IPS-18c (cell line): Measurements from ENCODE around the gene CENPM.
A peak's percentile ranks its signal among the peaks of the same experiment; 100 is the strongest.

ENCODE experiments used
- H3K4me3 ChIP-seq: 2 replicates; pipeline ENCODE4 v1.7.0; 2013; ENCODE audit warnings: low read depth, mild to moderate bottlenecking, low read length, moderate library complexity; ENCODE audit not compliant: insufficient read depth
- H3K9me3 ChIP-seq: one replicate; pipeline ENCODE4 v1.6.1; 2013; ENCODE audit warnings: mild to moderate bottlenecking, low read length, moderate library complexity; ENCODE audit not compliant: control insufficient read depth, insufficient read depth

CENPM gene

DNA sequence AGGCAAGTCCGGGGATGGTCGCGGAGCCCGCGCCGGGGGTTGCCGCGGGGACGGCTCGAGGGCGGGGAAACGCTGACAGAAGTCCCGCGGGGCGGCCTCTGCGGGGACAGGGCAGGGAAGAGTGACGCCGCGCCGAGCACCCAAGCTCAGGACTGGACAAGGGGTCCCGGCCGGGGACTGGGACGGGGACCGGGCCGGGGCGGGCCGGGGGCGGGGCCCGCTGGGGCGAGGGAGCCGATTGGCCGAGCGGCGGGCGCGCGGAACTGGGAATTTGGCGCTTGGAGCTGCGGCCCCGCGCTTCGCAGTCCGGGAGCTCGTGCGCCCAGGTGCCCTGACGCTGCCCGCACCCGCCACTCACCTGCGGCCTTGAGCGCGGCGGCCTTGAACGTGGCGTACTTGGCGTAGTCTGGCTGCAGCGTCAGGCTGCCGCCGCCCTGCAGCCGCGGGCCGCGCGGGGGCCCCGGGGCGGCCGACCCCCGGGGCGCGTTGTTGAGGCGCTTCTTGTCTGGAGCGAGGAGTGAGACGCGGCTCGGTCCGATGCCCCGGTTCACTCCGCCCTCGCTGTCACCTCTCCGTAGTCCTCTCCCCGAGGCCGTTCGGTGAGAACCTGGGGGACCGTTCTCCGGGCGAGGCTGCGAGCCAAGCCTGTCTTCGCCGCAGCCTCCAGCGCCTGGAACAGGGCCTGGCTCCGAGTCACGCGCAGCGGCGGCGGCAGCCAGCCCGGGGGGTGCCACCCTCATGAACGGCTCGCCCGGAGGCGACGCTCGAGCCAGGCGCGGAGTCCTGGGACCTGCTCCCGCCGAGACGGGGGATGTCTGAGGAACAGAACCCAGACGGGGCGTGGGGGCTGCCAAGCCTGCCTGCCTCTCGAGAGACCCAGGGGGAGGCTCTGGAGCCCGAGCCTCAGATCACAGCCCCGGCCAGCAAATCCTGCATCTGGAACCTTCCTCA, 36.6 kb downstream of the CENPM start:
- Histone ChIP-seq H3K4me3 (peak overlapping the region; percentile 34), H3K9me3 (peaks cover 2% of the 10 kb centered on the region)

DNA sequence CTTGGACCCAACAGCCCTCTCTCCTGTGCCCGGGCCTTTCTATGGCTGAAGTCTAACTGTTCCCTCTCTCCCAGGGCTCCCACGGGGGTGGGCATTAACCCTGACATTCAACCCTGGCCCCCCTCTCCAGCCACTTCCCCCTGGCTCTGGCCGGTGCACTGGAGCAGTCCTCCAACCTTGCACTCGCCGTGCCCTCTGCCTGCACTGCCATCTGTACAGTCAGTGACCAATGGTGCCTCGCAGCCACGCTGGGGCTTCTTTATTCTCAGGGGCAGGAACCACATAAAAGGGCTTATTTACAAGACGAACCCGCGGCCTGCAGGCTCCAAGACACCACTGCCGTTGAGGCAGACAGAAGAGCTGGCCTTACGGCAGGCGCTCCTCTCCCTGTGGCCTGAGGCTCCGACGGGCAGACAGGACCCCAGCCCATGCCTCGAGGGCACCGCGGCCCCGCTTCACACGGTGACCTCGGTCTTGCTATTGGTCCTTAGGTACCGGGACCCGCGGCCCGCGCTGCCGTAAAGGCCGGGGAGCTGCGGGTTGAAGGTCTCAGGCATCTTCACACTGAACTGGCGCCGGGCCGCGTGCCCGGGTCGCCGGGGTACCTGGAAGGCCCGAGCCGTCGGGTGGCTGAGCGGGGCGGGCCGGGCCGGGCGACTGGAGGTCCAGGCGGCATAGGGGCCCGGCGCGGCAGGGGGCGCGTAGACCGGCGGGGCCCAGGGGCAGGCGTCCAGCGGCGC, 37.5 kb downstream of the CENPM start:
- Histone ChIP-seq H3K9me3 (peaks cover 2% of the 10 kb centered on the region), H3K4me3 (peak overlapping the region; percentile 34; the same call in 1 of the 2 replicates)

- no peak overlapping the region for H3K4me3 ChIP-seq
- peaks cover 2% of the 10 kb centered on the region for H3K9me3 ChIP-seq
These were observed 38.3 kb downstream of the CENPM start for GRCh38 chr22:41908411-41909309.

DNA sequence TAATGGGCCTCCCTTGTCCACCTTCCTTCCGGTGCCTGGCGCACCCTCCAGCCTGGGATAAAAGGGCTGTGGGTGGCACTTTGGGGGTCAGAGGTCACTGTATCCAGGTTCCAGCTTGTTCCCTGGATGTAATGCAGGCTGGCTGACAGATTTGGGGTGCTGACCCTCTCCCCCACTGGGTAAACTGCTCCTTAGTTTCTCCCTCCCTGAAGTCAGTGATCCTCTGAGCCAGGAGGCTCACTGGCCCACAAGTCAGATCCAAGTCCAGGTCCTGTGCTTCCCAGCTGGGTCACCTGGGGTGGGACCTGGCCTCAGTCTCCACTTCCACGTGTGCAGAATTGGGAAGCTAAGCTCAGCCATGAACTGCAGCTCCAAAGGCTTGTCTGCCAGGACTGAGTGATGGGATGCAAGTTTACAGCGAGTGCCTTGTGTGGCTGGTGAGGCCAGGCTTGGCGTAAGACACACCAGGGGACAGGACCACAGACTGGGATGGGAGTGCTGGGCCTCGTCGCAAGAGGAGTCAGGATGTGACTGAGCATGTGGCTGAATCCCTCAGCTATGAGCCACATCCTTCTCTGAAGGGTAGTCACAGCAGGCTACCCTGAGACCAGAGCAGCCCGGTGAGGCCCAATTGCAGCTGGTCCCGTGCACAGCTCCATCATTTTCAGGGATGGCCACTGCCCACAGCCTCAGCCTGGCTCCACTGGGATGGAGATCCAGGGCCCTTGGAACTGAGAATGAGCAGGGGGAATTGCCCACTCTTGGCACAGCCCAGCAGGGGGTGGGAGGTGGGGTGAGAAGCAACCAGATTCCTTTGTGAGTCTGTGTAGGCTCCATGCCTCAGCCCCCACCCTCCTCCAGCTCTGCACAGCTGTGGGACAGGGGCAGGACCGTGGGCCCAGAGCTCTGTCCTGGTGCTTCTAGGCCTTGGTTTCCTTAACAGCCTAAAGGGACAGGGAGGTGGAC, 39.2 kb downstream of the CENPM start:
- peaks cover 2% of the 10 kb centered on the region for H3K9me3 ChIP-seq
- no peak overlapping the region for H3K4me3 ChIP-seq

GRCh38 chr22:41906822-41907221, 40.1 kb downstream of the CENPM start:
- Histone ChIP-seq H3K9me3 (no peaks in the 10 kb centered on the region), H3K4me3 (no peak overlapping the region)

DNA sequence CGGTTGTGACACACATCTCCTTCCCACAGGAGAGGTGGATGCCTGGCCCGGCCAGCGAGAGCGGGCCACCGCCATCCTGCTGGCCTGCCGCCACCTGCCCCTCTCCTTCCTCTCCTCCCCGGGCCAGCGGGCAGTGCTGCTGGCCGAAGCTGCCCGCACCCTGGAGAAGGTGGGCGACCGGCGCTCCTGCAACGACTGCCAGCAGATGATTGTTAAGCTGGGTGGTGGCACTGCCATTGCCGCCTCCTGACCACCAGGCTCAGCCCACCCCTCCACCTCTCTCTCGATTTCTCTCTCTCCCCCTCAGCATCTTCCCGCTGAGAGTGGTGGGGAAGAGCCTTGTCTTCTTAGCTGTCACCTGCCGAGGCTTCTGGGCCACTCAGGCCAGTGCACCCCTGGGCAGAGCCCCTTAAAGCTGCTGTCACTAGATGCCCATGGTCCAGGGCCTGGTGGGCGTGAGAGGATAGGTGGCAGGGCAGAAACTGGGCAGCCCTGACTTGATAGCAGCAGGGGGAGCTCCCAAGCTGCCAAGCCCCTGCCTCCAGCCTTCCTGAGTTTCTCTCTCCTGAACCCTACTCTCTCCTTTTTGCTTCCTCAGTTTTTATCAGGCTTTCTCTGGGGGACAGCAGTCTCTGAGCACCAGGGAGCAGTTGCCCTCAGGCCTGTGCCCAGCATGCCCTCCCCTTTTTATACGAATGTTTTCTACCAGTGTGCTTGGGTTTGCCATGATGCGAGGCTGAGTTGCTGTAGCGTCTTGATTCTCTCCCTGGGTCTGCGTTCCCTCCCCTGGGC, 41.3 kb downstream of the CENPM start:
- Histone ChIP-seq H3K9me3 (no peaks in the 10 kb centered on the region), H3K4me3 (no peak overlapping the region)

GRCh38 chr22:41904450-41905410, 42.2 kb downstream of the CENPM start:
- Histone ChIP-seq H3K4me3 (no peak overlapping the region), H3K9me3 (no peaks in the 10 kb centered on the region)

DNA sequence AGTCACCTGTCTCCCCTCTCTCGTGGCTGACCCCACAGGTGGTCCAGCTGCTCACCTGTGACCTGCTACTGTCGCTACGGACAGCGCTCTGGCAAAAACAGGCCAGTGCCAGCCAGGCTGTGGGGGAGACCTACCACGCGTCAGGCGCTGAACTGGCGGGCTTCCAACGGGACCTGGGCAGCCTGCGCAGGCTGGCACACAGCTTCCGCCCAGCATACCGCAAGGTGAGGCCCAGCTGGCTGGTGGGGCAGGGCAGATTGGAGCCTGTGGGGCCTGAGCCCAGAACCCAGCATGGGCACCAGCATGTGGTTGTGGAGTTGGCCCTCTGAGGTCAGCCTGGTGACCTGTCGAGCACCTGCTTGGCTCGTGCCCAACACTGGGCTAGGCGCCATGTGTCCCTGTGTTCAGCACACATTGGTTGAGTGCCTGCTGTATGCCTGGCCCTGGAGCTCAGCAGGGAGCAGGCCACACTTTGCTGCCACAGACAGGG, 44.0 kb downstream of the CENPM start:
- H3K4me3 ChIP-seq = no peak overlapping the region
- no peaks in the 10 kb centered on the region for H3K9me3 ChIP-seq

- H3K4me3 ChIP-seq = no peak overlapping the region
- H3K9me3 ChIP-seq = no peaks in the 10 kb centered on the region
These were observed 44.9 kb downstream of the CENPM start for GRCh38 chr22:41902016-41902415.

GRCh38 chr22:41900652-41901312, 46.2 kb downstream of the CENPM start:
- H3K4me3 ChIP-seq = no peak overlapping the region
- no peaks in the 10 kb centered on the region for H3K9me3 ChIP-seq

DNA sequence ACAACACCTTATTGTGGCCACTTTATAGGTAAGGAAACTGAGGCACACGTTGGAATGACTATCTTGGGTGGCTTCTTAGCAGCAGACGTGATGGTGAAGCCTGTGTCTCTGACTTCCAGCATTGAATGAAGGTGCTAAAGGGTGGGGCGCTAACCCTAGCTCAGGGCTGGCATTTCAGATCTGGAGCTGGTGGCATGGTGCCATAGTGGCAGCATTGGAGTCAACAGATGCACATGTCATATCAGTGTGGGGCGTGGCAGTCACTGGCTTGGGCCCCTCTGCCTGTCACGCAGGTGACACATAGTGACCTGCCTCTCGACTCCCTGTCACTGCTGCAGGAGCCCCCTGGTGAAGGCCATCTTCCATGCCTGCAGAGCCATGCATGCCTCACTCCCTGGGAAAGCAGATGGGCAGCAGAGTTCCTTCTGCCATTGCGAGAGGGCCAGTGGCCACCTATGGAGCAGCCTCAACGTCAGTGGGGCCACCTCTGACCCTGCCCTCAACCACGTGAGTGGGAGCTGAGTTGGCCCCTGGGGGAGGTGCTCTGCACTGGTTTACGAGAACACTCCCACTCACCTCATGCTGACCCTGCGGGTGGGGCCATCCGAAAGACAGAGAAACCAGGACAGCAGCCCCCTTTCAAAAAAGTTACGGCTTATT, 46.8 kb downstream of the CENPM start:
- Histone ChIP-seq H3K9me3 (no peaks in the 10 kb centered on the region), H3K4me3 (no peak overlapping the region)

DNA sequence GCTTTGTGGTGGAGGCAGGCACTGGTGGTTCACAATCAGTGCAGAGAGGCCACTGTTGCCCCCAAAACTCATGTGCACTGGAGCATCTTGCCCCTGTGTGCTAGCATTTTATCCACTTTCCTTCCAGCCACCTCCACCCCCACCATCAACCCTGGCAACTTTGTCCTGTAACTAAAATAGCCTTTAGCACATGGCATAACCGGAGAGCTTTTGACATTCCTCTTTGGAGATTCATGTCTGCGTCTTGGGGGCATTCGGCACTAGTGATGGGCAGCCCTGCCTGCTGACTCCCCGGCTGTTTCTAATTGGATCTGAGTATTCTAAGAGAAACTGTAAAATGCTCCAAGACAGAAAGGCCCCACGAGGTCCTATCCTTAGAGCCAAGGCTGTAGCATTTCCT, 47.8 kb downstream of the CENPM start:
- Histone ChIP-seq H3K9me3 (no peaks in the 10 kb centered on the region), H3K4me3 (no peak overlapping the region)

DNA sequence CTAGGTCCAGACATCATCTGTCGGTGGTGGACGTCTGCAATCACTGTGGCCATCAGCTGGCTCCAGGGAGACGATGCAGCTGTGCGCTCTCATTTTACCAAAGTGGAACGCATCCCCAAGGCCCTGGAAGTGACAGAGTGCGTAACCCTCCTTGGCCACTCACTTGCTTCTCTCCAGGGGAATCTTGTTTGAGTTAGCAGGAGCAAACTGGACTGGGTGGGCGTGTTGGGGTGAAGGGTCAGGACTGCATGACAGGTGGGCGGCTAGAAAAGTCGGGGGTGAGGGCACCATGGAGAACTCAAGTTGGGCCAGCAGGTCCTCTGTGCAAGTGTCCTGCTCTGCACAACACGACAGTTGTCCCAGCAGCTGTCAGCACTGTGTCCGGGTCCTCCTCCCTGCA, 48.3 kb downstream of the CENPM start:
- Histone ChIP-seq H3K9me3 (no peaks in the 10 kb centered on the region), H3K4me3 (no peak overlapping the region)
